Measurements from ENCODE around the gene PACS1.

Gene PACS1

GRCh38 chr11:66292543-66293332 lies 222.7 kb downstream of the PACS1 start:
- DNase-seq, result no peak

- DNase-seq, result no peak
Measured at GRCh38 chr11:66293352-66293751, 223.3 kb downstream of the PACS1 start.

- no peak for DNase-seq
Measured at GRCh38 chr11:66293777-66294625, 223.9 kb downstream of the PACS1 start.
